H4 (cell line): ENCODE results near the gene TSPAN32. TPM values are rescaled to one million over a fixed set of nuclear protein-coding genes. Genes with fewer than 3 reads are reported as not detected.
"Not testable (repeated sequence)": the region's sequence is repeated elsewhere in the genome, so short reads cannot be mapped to it uniquely, and the experiment has no call there.

Experiments
- DNase-seq: peaks from one replicate; pipeline ENCODE4 v3.0.0-alpha.2; 2015; ENCODE audit warnings: low spot score
- total RNA-seq: library from RNA; depleted of rRNA; stranded (reverse); fragments of >200 nt; shearing (Covaris generic); gene quantifications from 2 replicates; pipeline ENCODE4 v1.2.3, GENCODE V29; 2014; rRNA removed

TSPAN32 gene
- total RNA-seq, 1 experiment from 2014 or later = 0.81 TPM

- DNase-seq = no peak
These were observed 62.0 kb downstream of the TSPAN32 start for GRCh38 chr11:2363577-2364370.

- DNase-seq = not testable (repeated sequence)
These were observed 62.6 kb downstream of the TSPAN32 start for GRCh38 chr11:2364386-2364785.

GRCh38 chr11:2365571-2366210 lies 63.9 kb downstream of the TSPAN32 start:
- no peak for DNase-seq

- DNase-seq = no peak
These were observed 64.5 kb downstream of the TSPAN32 start for GRCh38 chr11:2366276-2366675.

- DNase-seq = no peak
These were observed 64.9 kb downstream of the TSPAN32 start for GRCh38 chr11:2366733-2367132.

GRCh38 chr11:2367266-2368160 lies 65.7 kb downstream of the TSPAN32 start:
- no peak for DNase-seq

Other genes with a start within 250 kb of the TSPAN32 start
- 0.60 and 2.0 TPM in 2 replicates for gene IGF2, start 162.6 kb upstream of the TSPAN32 start, total RNA-seq
- gene INS, start 140.8 kb upstream of the TSPAN32 start, total RNA-seq = not detected in 2 replicates
- not detected in 2 replicates for gene TH, start 130.2 kb upstream of the TSPAN32 start, total RNA-seq
- not detected in 2 replicates for gene ASCL2, start 31.4 kb upstream of the TSPAN32 start, total RNA-seq
- gene C11orf21, start 95 bp upstream of the TSPAN32 start, total RNA-seq = 0.10 and 1.5 TPM in 2 replicates
- gene CD81, start 75.3 kb downstream of the TSPAN32 start, total RNA-seq = 135 and 154 TPM in 2 replicates
- gene TSSC4, start 98.7 kb downstream of the TSPAN32 start, total RNA-seq = 32.8 and 52.2 TPM in 2 replicates
- gene TRPM5, start 142.5 kb downstream of the TSPAN32 start, total RNA-seq = not detected in 2 replicates
- gene KCNQ1, start 143.0 kb downstream of the TSPAN32 start, total RNA-seq = 0.04 TPM in 1 of 2 replicates, not detected in the other